Motor neuron (in vitro differentiated cells): ENCODE results near the gene FOXL3. TPM values are rescaled to one million over a fixed set of nuclear protein-coding genes. Genes with fewer than 3 reads are reported as not detected.

Experiments used
- ATAC-seq, 8 experiments: fragments of 200-7000 bp; cut with Tn5 transposase; replicated peaks in 6 of 8; 2 replicates each; pipeline ENCODE4 v1.8.0; 2021; ENCODE audit warnings: mild to moderate bottlenecking in 8 of 8, moderate library complexity in 8 of 8
- H3K27ac ChIP-seq, 2 donors: fragments of 250-450 bp; sonication (Bioruptor Pico); 2 replicates each; pipeline ENCODE4 v1.9.0; 2021; ENCODE audit warnings: antibody characterized with exemption in 2 of 2, mild to moderate bottlenecking in 2 of 2, moderate library complexity in 1 of 2
- H3K4me1 ChIP-seq, 2 donors: fragments of 250-450 bp; sonication (Bioruptor Pico); replicated peaks in 1 of 2; 2 replicates each; pipeline ENCODE4 v1.6.1; 2021; ENCODE audit warnings: antibody characterized with exemption in 2 of 2, mild to moderate bottlenecking in 2 of 2, moderate library complexity in 1 of 2
- H3K4me3 ChIP-seq, 5 donors: fragments of 250-450 bp; sonication (Bioruptor Pico); 2 replicates each; pipeline ENCODE4 v1.9.0; 2021; ENCODE audit warnings: antibody characterized with exemption in 5 of 5, mild to moderate bottlenecking in 5 of 5, moderate library complexity in 4 of 5
- WGBS, 10 experiments: fragments of 450-650 bp; shearing (Covaris generic); methylation state at CpG; one replicate each; pipeline ENCODE4 v1.0.0; 2022; 5-methylcytosine and 5-hydroxymethylcytosine counted together
- in situ Hi-C, 9 experiments: fragments of 400-800 bp; cut with MboI; loops; one replicate each; pipeline ENCODE4 v1.15.0; 2021; ENCODE audit warnings: low sequenced_read_pairs in 9 of 9, low pct_unique_long_range_greater_than_20kb in 2 of 9; ENCODE audit not compliant: unreplicated experiment in 9 of 9
- total RNA-seq, 8 experiments: library from RNA; unstranded; fragments of 300-600 nt; gene quantifications; 2 replicates each; pipeline versions ENCODE4 v1.2.3 to v1.2.4, GENCODE V29; 2022

FOXL3 gene
- total RNA-seq, 8 experiments from 2014 or later = not detected

- H3K4me1 ChIP-seq = no peaks in the 10 kb centered on the region
- H3K4me3 ChIP-seq = no peak overlapping the region
- ATAC-seq = peak in 1 of 8 experiments; percentile 14
- in situ Hi-C loops = no loop called here
- WGBS, 10 experiments = 17 to 100% (median 80%) methylated on average over 1 to 4 of the region's 4 CpGs; no CpG with 5 or more reads in 3 of the 10 experiments
- no peak overlapping the region for H3K27ac ChIP-seq
Observed at GRCh38 chr7:277228-277627, 12.7 kb upstream of the FOXL3 start.

DNA sequence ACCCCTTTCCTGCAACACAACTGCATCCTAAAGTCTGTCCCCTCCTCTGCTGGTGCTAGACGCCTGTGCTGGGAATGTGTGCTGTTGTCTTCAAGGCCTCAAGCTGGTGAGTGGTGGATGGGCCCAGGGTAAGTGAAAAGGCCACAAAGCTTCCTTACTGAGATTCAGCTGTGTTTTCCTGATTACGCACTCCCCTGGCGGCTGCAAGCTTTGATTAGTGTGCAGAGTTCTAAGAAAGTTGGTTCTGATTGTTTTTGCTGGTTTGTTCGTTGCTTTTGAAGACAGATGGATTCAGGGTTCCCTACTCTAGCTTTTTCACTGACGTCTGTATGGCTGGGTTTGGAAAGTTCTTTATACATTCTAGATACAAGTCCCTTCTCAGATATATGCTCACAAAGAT is 11.9 kb upstream of the FOXL3 start:
- Histone ChIP-seq H3K27ac (no peak overlapping the region), H3K4me3 (no peak overlapping the region), H3K4me1 (no peaks in the 10 kb centered on the region)
- WGBS, 10 experiments = 5 to 100% (median 61%) methylated on average over 1 to 5 of the region's 5 CpGs; no CpG with 5 or more reads in 2 of the 10 experiments
- in situ Hi-C loops = no loop called here
- no peak for ATAC-seq

DNA sequence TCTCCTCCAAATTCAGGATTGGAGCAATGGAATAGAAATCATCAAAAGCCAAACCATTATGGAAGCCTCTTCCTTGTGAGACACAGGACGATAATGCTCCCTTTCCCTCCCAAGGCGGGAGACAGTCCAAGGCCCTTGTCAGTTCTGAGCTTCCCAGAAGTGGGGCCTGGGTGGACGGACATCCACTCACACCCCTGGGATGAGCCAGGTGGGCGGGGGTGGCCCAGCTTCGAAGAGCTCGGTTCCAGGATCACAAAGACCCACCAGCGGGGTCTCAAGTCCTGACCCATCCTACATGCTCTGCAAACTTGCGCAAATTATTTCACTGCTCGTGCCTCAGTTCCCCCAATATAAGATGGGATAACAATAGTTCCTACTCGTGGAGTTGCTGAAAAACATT is 10.1 kb upstream of the FOXL3 start:
- WGBS, 10 experiments = 38 to 86% (median 72%) methylated on average over 1 to 6 of the region's 10 CpGs; no CpG with 5 or more reads in 4 of the 10 experiments
- no peak for ATAC-seq
- no peaks in the 10 kb centered on the region for H3K4me1 ChIP-seq
- no peak overlapping the region for H3K4me3 ChIP-seq
- no peak overlapping the region for H3K27ac ChIP-seq
- in situ Hi-C loops = no loop called here

DNA sequence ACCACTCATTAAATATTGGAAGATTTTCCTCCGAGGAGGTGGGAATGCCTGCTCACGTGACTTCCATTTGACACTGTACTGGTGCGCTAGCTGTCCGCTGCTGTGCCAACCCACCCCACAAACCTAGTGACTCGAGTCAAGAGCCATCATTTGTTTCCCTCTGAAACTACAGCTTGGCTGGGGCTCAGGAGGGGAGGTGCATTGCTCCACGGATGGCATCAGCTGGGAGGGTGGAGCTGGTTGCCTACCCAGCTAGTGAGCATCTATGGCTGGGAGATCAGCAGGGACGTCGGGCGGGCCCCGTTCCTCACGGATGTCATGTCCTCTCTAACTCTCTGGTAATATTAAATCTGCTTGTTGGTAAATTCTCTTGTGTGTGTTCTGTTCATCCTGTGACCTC is 9.5 kb upstream of the FOXL3 start:
- in situ Hi-C loops = no loop called here
- WGBS, 10 experiments = 52 to 81% (median 66%) methylated on average over 4 to 8 of the region's 11 CpGs; no CpG with 5 or more reads in 7 of the 10 experiments
- no peak for ATAC-seq
- Histone ChIP-seq H3K4me1 (no peaks in the 10 kb centered on the region), H3K4me3 (no peak overlapping the region), H3K27ac (no peak overlapping the region)

GRCh38 chr7:281637-282036 is 8.3 kb upstream of the FOXL3 start:
- Histone ChIP-seq H3K27ac (no peak overlapping the region), H3K4me3 (no peak overlapping the region), H3K4me1 (no peaks in the 10 kb centered on the region)
- WGBS, 10 experiments = 21 to 100% (median 86%) methylated on average over 1 to 8 of the region's 8 CpGs; no CpG with 5 or more reads in 3 of the 10 experiments
- no peak for ATAC-seq
- in situ Hi-C loops = no loop called here

GRCh38 chr7:282621-283020 is 7.3 kb upstream of the FOXL3 start:
- WGBS, 10 experiments = 0 to 86% (median 60%) methylated on average over 1 to 8 of the region's 25 CpGs; no CpG with 5 or more reads in 7 of the 10 experiments

DNA sequence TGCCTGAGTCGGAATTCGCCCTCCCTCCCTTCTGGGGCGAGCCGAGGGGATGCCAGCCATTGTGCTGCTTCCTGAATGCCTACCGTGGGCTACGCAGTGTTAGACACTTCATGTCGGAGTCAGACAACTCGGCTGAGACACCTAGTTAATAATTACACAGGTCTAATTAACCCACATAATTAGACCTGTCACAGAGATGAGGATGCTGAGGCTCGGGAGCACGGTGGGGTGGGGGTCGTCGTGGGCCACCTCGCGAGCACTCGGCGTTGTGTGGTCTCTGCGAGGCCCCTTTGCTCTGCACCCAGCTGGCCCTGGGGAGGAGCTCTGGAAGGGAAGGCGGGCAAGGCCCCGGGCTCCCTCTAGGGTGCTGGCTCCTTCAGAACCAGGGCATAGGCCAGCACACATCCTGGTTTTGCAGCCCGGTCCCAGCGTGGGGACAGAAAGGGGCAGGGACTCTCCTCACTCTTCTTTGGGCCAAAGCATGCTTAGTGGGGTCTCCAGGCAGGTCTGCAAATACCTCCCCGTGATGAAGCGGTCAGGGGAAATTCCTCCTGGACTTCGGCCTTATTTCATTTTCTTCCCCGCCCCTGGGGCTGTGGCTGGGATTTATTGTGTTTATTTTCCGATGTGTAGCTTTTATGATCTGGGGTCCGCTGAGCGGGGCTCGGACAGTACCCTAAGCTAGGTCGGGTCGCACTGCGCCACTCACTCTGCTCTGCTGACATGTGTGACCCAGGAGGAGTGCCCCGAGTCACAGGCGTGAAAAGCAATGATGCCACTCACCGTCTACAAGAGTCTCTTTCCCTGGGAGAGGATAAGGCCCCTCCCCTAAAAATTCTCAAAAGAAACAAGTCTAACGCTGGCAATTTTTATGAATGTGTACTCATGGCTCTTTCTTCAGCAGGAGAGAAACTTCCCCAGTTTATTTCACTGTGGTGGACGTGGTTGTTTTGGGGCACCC is 4.9 kb upstream of the FOXL3 start:
- Histone ChIP-seq H3K27ac (no peak overlapping the region), H3K4me1 (no peaks in the 10 kb centered on the region), H3K4me3 (no peak overlapping the region)
- ATAC-seq = no peak
- in situ Hi-C loops = no loop called here
- WGBS, 10 experiments = 27 to 83% (median 70%) methylated on average over 4 to 24 of the region's 37 CpGs; no CpG with 5 or more reads in 1 of the 10 experiments

More at GRCh38 chr7:282621-283020, 7.3 kb upstream of the FOXL3 start:
- no peak overlapping the region for H3K4me3 ChIP-seq
- no peaks in the 10 kb centered on the region for H3K4me1 ChIP-seq
- in situ Hi-C loops = no loop called here
- no peak overlapping the region for H3K27ac ChIP-seq
- ATAC-seq = no peak

GRCh38 chr7:285731-286130 is 4.2 kb upstream of the FOXL3 start:
- no peak for ATAC-seq
- Histone ChIP-seq H3K4me1 (peaks cover 0 to 2% of the 10 kb centered on the region in 2 donors), H3K27ac (no peak overlapping the region), H3K4me3 (no peak overlapping the region)
- 0 to 100% (median 88%) methylated on average over 1 to 4 of the region's 16 CpGs; no CpG with 5 or more reads in 2 of the 10 experiments for WGBS, 10 experiments
- in situ Hi-C loops = no loop called here

GRCh38 chr7:286266-286665 is 3.7 kb upstream of the FOXL3 start:
- WGBS, 10 experiments = 52 to 93% (median 78%) methylated on average over 2 to 8 of the region's 18 CpGs; no CpG with 5 or more reads in 2 of the 10 experiments
- Histone ChIP-seq H3K4me1 (peaks cover 0 to 3% of the 10 kb centered on the region in 2 donors), H3K4me3 (no peak overlapping the region), H3K27ac (no peak overlapping the region)
- in situ Hi-C loops = no loop called here
- no peak for ATAC-seq

GRCh38 chr7:288671-289101 is 1.3 kb upstream of the FOXL3 start:
- H3K4me3 ChIP-seq = no peak overlapping the region
- no peak overlapping the region for H3K27ac ChIP-seq
- peaks cover 0 to 3% of the 10 kb centered on the region in 2 donors for H3K4me1 ChIP-seq
- 42 to 74% (median 60%) methylated on average over 1 to 5 of the region's 14 CpGs; no CpG with 5 or more reads in 7 of the 10 experiments for WGBS, 10 experiments
- no peak for ATAC-seq
- in situ Hi-C loops = no loop called here

DNA sequence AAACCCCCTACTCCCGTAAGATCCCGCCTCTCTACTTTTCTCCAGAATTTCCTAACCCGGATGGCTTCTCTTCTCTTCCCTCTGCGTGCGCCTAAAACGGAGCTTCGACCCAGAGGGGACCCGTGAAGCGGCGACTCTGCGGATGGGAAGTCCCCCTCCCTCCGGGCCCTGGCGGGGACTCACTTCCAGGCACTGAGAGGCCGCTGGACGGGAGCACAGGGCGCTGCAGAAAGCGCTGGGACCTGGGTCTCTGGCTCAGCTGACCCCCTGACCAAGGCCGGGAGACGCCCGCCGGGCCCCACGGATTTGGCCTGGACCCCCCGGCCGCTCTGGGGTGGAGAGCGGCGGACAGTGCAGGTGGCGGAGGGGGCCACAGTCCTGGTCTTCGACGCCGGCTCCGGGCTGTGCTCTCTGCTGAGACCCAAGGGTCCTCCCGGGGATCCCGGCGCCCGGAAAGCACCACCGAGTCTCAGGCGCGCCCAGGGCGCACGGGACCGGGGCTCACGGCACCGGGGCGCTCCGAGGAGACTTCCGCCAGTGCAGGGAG is 688 bp upstream of the FOXL3 start:
- 0 to 33% (median 7%) methylated on average over 2 to 12 of the region's 46 CpGs; no CpG with 5 or more reads in 4 of the 10 experiments for whole genome bisulfite sequencing, 10 experiments
- in situ Hi-C loops = no loop called here
- ATAC-seq = no peak
- no peak overlapping the region for H3K27ac ChIP-seq
- peaks cover 0 to 3% of the 10 kb centered on the region in 2 donors for H3K4me1 ChIP-seq
- no peak overlapping the region for H3K4me3 ChIP-seq

DNA sequence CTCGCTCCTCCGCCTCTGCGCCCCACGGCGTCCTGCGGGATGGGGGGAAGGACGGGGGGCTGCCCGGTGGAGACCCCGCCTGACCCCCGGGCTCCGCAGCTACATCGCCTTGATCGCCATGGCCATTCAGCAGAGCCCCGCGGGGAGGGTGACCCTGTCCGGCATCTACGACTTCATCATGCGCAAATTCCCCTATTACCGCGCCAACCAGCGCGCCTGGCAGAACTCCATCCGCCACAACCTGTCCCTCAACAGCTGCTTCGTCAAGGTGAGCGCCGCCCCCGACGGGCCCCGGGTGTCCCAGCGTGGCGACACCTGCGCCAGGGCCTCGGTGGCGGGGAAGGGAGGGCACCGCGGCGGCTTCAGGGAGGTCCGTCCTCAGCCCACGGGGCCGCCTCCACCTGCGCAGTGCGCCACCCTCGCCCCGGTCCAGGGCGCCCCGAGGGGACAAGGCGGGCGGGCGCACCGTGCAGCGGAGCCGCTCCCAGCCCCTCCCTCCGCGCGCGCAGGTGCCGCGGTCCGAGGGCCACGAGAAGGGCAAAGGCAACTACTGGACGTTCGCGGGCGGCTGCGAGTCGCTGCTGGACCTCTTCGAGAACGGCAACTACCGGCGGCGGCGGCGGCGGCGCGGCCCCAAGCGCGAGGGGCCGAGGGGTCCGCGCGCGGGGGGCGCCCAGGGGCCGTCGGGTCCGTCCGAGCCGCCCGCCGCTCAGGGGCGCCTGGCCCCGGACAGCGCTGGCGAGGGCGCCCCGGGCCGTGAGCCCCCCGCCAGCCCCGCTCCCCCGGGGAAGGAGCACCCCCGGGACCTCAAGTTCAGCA is 793 bp downstream of the FOXL3 start:
- 0% methylated on average over 2 of the region's 102 CpGs; no CpG with 5 or more reads in 9 of the 10 experiments for WGBS, 10 experiments
- in situ Hi-C loops = no loop called here
- no peak overlapping the region for H3K27ac ChIP-seq
- no peak overlapping the region for H3K4me3 ChIP-seq
- peaks cover 0 to 3% of the 10 kb centered on the region in 2 donors for H3K4me1 ChIP-seq
- peak in 2 of 8 experiments; percentile 24 to 32 for ATAC-seq
